Measurements from ENCODE around the gene GALNT13. TPM values are rescaled to one million over a fixed set of nuclear protein-coding genes. Genes with fewer than 3 reads are reported as not detected.

The GALNT13 gene
- total and polyA plus RNA-seq, 3 donors from 2014 or later: 0.55 to 2.2 (median 0.92) TPM

GRCh38 chr2:153986488-153987229, 114.9 kb downstream of the GALNT13 start:
- intact Hi-C loops (cut with DNase I; ENCODE audit: low total_unique reads): no loop called here
- no peak overlapping the region for H3K27ac ChIP-seq
- no peak overlapping the region for H3K4me3 ChIP-seq
- 77 to 79% methylated on average over 9 of the region's 9 CpGs for WGBS, 2 donors
- H3K27me3 ChIP-seq: no peaks in the 10 kb centered on the region
- no peak for TF ChIP-seq CTCF (IDR thresholded peaks at IDR 0.05)
- TF ChIP-seq POLR2A (IDR thresholded peaks at IDR 0.05): no peak
- H3K9me3 ChIP-seq: no peaks in the 10 kb centered on the region
- no peak for DNase-seq
- no peaks in the 10 kb centered on the region for H3K4me1 ChIP-seq
- no peaks in the 10 kb centered on the region for H3K36me3 ChIP-seq (ENCODE audit: low read depth, missing control alignments)

- H3K9me3 ChIP-seq: no peaks in the 10 kb centered on the region
- no peak overlapping the region for H3K27ac ChIP-seq
- DNase-seq: no peak
- H3K4me3 ChIP-seq: no peak overlapping the region
- H3K4me1 ChIP-seq: no peaks in the 10 kb centered on the region
- H3K27me3 ChIP-seq: no peaks in the 10 kb centered on the region
- H3K36me3 ChIP-seq (ENCODE audit: low read depth, missing control alignments): no peaks in the 10 kb centered on the region
- intact Hi-C loops (cut with DNase I; ENCODE audit: low total_unique reads): no loop called here
- TF ChIP-seq POLR2A (IDR thresholded peaks at IDR 0.05) (no peak), CTCF (IDR thresholded peaks at IDR 0.05) (no peak)
Measured at GRCh38 chr2:153990771-153991170, 119.0 kb downstream of the GALNT13 start.

- intact Hi-C loops (cut with DNase I; ENCODE audit: low total_unique reads): no loop called here
- no peaks in the 10 kb centered on the region for H3K4me1 ChIP-seq
- H3K27me3 ChIP-seq: no peaks in the 10 kb centered on the region
- H3K27ac ChIP-seq: no peak overlapping the region
- TF ChIP-seq POLR2A (IDR thresholded peaks at IDR 0.05) (no peak), CTCF (IDR thresholded peaks at IDR 0.05) (no peak)
- H3K36me3 ChIP-seq (ENCODE audit: low read depth, missing control alignments): no peaks in the 10 kb centered on the region
- no peaks in the 10 kb centered on the region for H3K9me3 ChIP-seq
- H3K4me3 ChIP-seq: no peak overlapping the region
- 71 to 84% methylated on average over 8 to 17 of the region's 17 CpGs for WGBS, 2 donors
- DNase-seq: no peak
Measured at GRCh38 chr2:154013514-154013913, 141.8 kb downstream of the GALNT13 start.

GRCh38 chr2:154015233-154015632, 143.5 kb downstream of the GALNT13 start:
- Histone ChIP-seq H3K36me3 (ENCODE audit: low read depth, missing control alignments) (no peaks in the 10 kb centered on the region), H3K27ac (no peak overlapping the region), H3K27me3 (no peaks in the 10 kb centered on the region), H3K4me1 (no peaks in the 10 kb centered on the region), H3K4me3 (no peak overlapping the region), H3K9me3 (no peaks in the 10 kb centered on the region)
- intact Hi-C loops (cut with DNase I; ENCODE audit: low total_unique reads): no loop called here
- TF ChIP-seq POLR2A (IDR thresholded peaks at IDR 0.05): no peak
- TF ChIP-seq CTCF (IDR thresholded peaks at IDR 0.05): no peak
- DNase-seq: no peak
- WGBS, 2 donors: 71 to 76% methylated on average over 2 of the region's 2 CpGs

- TF ChIP-seq POLR2A (IDR thresholded peaks at IDR 0.05) (no peak), CTCF (IDR thresholded peaks at IDR 0.05) (no peak)
- Histone ChIP-seq H3K27me3 (no peaks in the 10 kb centered on the region), H3K9me3 (no peaks in the 10 kb centered on the region), H3K36me3 (ENCODE audit: low read depth, missing control alignments) (no peaks in the 10 kb centered on the region), H3K4me3 (no peak overlapping the region), H3K27ac (no peak overlapping the region), H3K4me1 (no peaks in the 10 kb centered on the region)
- intact Hi-C loops (cut with DNase I; ENCODE audit: low total_unique reads): no loop called here
- no peak for DNase-seq
- 70 to 76% methylated on average over 3 of the region's 3 CpGs for WGBS, 2 donors
Measured at GRCh38 chr2:154029504-154029903, 157.8 kb downstream of the GALNT13 start.

Measured in testis (tissue), 3 donors.